ENCODE results near the gene TMBIM6. TPM values are rescaled to one million over a fixed set of nuclear protein-coding genes. Genes with fewer than 3 reads are reported as not detected.

TMBIM6 gene
- total and polyA plus RNA-seq, 9 of the 15 experiments (the other 6 are each of a cell fraction or from before 2014, with no cell fraction given): 147 to 1,288 (median 352) TPM

DNA sequence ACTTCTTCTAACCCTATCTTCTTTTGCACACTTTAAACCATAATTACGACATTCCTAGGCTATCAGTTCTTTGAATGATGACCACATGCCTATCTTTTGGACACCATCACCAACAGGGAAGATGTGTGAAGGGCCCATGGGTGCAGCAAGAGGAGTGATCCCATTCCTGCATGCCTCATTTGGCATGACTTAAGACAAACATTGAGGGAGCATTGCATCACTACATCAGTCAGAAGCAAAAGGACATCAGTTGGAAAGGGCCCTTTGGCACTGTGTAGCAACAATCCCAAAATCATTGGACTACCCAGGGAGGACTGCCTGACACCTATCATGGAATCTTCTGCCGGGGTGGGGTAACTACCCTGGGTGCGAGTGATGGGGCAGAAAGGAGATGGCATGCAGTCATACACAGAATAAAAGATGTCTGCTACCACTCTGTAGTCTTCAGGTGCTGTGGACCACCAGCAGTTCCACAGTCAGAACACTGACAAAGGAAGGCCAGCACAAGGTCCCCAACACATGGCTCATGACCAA, 10.7 kb upstream of the TMBIM6 start (continued):
- TF ChIP-seq PBX2 (CRISPR knock-in tag; IDR thresholded peaks at IDR 0.05; ENCODE audit: low read depth) (no peak), PBX2 (tag; conservative IDR thresholded peaks at IDR 0.05; ENCODE audit: low read depth) (0 out of 2 replicates have a peak, but pooled peaks have one; percentile 16), ZBTB17 (CRISPR knock-in tag; IDR thresholded peaks at IDR 0.05) (peak; percentile 69; the same call in 1 of the 2 replicates), ZBTB49 (CRISPR knock-in tag; IDR thresholded peaks at IDR 0.05; ENCODE audit: borderline replicate concordance) (no peak), GTF3C2 (IDR thresholded peaks at IDR 0.05; ENCODE audit: borderline replicate concordance, extremely low read depth, insufficient read length) (no peak), JUND (IDR thresholded peaks at IDR 0.05; ENCODE audit: borderline replicate concordance, low read depth, low read length) (peak; percentile 73), JUND (tag; IDR thresholded peaks at IDR 0.05; ENCODE audit: borderline replicate concordance, low read depth, low read length) (peak; percentile 31; the same call in 1 of the 3 replicates), NEUROD1 (IDR thresholded peaks at IDR 0.05; ENCODE audit: borderline replicate concordance, low read depth, low read length, partially characterized antibody) (no peak), ZNF354B (CRISPR knock-in tag; IDR thresholded peaks at IDR 0.05) (no peak), ZNF444 (CRISPR knock-in tag; IDR thresholded peaks at IDR 0.05) (no peak), FOSL1 (tag; conservative IDR thresholded peaks at IDR 0.05) (peak; percentile 53; the same call in 1 of the 2 replicates), ZNF699 (CRISPR knock-in tag; IDR thresholded peaks at IDR 0.05; ENCODE audit: insufficient replicate concordance) (no peak), PML (IDR thresholded peaks at IDR 0.05; ENCODE audit: low read length) (peak; percentile 65; the same call in 1 of the 2 replicates), HDAC2 (IDR thresholded peaks at IDR 0.05) (0 out of 2 replicates have a peak, but pooled peaks have one; percentile 50), ZNF589 (CRISPR knock-in tag; IDR thresholded peaks at IDR 0.05; ENCODE audit: low read depth) (peak; percentile 97)
- TF ChIP-seq, protein P1, sequence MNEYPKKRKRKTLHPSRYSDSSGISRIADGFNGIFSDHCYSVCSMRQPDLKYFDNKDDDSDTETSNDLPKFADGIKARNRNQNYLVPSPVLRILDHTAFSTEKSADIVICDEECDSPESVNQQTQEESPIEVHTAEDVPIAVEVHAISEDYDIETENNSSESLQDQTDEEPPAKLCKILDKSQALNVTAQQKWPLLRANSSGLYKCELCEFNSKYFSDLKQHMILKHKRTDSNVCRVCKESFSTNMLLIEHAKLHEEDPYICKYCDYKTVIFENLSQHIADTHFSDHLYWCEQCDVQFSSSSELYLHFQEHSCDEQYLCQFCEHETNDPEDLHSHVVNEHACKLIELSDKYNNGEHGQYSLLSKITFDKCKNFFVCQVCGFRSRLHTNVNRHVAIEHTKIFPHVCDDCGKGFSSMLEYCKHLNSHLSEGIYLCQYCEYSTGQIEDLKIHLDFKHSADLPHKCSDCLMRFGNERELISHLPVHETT (CRISPR knock-in tag; conservative IDR thresholded peaks at IDR 0.05 in 1 of 2, IDR thresholded peaks at IDR 0.05 in 1 of 2): 0 out of 4 replicates have a peak, but pooled peaks of 1 of the 2 experiments have one; percentile 24
- TF ChIP-seq, protein P2, sequence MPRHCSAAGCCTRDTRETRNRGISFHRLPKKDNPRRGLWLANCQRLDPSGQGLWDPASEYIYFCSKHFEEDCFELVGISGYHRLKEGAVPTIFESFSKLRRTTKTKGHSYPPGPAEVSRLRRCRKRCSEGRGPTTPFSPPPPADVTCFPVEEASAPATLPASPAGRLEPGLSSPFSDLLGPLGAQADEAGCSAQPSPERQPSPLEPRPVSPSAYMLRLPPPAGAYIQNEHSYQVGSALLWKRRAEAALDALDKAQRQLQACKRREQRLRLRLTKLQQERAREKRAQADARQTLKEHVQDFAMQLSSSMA (CRISPR knock-in tag; IDR thresholded peaks at IDR 0.05): no peak

Data from K562 (cell line).